Measurements from ENCODE around the gene RNF32.

DNA sequence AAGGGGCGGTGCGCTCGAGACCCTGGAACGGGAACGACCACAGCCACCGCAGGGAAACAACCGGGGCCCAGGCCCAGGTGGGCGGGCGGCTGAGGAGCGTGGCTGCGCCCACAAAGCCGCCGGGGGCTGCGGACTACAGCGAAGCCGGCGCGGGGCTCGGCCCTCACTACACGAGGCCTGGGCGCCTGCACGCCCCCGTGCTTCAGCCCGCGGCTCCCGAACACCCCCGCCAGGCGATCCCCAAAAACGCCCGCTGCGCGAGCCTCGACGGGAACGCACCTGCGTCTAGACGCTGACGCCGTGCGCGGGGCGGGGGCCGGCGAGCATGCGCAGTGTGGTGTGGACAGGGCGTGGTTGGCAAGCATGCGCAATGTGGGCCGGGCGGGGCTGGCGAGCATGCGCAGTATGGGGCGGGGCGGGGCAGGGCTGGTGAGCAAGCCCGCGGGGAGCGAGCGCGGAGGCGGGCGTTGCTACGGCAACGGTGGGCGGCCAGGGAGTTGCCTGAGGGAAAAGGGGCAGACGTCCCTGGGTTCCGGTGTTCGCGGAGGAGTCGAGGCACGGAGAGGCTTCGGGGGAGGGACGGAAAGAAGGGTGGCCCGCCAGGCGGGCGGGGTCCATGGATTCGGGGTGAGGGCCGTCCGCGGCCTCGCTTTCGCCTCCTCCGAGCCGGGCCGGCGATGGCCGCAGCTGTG lies at the start of gene RNF32:
- TF ChIP-seq, protein P1, sequence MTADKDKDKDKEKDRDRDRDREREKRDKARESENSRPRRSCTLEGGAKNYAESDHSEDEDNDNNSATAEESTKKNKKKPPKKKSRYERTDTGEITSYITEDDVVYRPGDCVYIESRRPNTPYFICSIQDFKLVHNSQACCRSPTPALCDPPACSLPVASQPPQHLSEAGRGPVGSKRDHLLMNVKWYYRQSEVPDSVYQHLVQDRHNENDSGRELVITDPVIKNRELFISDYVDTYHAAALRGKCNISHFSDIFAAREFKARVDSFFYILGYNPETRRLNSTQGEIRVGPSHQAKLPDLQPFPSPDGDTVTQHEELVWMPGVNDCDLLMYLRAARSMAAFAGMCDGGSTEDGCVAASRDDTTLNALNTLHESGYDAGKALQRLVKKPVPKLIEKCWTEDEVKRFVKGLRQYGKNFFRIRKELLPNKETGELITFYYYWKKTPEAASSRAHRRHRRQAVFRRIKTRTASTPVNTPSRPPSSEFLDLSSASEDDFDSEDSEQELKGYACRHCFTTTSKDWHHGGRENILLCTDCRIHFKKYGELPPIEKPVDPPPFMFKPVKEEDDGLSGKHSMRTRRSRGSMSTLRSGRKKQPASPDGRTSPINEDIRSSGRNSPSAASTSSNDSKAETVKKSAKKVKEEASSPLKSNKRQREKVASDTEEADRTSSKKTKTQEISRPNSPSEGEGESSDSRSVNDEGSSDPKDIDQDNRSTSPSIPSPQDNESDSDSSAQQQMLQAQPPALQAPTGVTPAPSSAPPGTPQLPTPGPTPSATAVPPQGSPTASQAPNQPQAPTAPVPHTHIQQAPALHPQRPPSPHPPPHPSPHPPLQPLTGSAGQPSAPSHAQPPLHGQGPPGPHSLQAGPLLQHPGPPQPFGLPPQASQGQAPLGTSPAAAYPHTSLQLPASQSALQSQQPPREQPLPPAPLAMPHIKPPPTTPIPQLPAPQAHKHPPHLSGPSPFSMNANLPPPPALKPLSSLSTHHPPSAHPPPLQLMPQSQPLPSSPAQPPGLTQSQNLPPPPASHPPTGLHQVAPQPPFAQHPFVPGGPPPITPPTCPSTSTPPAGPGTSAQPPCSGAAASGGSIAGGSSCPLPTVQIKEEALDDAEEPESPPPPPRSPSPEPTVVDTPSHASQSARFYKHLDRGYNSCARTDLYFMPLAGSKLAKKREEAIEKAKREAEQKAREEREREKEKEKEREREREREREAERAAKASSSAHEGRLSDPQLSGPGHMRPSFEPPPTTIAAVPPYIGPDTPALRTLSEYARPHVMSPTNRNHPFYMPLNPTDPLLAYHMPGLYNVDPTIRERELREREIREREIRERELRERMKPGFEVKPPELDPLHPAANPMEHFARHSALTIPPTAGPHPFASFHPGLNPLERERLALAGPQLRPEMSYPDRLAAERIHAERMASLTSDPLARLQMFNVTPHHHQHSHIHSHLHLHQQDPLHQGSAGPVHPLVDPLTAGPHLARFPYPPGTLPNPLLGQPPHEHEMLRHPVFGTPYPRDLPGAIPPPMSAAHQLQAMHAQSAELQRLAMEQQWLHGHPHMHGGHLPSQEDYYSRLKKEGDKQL (CRISPR knock-in tag; IDR thresholded peaks at IDR 0.05; ENCODE audit: low read depth) = no peak
- TF ChIP-seq ATF1 (CRISPR knock-in tag; IDR thresholded peaks at IDR 0.05) (no peak), GABPA (IDR thresholded peaks at IDR 0.05; ENCODE audit: low read depth, low read length) (no peak), GABPA (CRISPR knock-in tag; IDR thresholded peaks at IDR 0.05; ENCODE audit: low read depth) (no peak), EZH2 (conservative IDR thresholded peaks at IDR 0.05; ENCODE audit: low read depth, low read length) (no peak), JUN (CRISPR knock-in tag; IDR thresholded peaks at IDR 0.05) (no peak)
- TF ChIP-seq, protein P2, sequence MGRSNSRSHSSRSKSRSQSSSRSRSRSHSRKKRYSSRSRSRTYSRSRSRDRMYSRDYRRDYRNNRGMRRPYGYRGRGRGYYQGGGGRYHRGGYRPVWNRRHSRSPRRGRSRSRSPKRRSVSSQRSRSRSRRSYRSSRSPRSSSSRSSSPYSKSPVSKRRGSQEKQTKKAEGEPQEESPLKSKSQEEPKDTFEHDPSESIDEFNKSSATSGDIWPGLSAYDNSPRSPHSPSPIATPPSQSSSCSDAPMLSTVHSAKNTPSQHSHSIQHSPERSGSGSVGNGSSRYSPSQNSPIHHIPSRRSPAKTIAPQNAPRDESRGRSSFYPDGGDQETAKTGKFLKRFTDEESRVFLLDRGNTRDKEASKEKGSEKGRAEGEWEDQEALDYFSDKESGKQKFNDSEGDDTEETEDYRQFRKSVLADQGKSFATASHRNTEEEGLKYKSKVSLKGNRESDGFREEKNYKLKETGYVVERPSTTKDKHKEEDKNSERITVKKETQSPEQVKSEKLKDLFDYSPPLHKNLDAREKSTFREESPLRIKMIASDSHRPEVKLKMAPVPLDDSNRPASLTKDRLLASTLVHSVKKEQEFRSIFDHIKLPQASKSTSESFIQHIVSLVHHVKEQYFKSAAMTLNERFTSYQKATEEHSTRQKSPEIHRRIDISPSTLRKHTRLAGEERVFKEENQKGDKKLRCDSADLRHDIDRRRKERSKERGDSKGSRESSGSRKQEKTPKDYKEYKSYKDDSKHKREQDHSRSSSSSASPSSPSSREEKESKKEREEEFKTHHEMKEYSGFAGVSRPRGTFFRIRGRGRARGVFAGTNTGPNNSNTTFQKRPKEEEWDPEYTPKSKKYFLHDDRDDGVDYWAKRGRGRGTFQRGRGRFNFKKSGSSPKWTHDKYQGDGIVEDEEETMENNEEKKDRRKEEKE (IDR thresholded peaks at IDR 0.05) = no peak

All from HepG2 (cell line).